Lower leg skin (tissue), 3 donors: ENCODE measurements around the gene ZNF732.

Experiments used
- CTCF ChIP-seq, 3 donors: fragments of 450-650 bp; IDR thresholded peaks; one replicate each; pipeline ENCODE4 v1.5.1; 2016; ENCODE audit warnings: antibody characterized with exemption in 3 of 3, mild to moderate bottlenecking in 3 of 3, moderate library complexity in 2 of 3
- POLR2A ChIP-seq, 2 donors: fragments of 450-650 bp; IDR thresholded peaks; one replicate each; pipeline ENCODE4 v1.6.1; 2016 to 2017; ENCODE audit warnings: antibody characterized with exemption in 2 of 2, mild to moderate bottlenecking in 1 of 2, moderate library complexity in 1 of 2

GRCh38 chr4:242121-242848, 63.0 kb downstream of the ZNF732 start:
- TF ChIP-seq POLR2A (IDR thresholded peaks at IDR 0.05) (no peak), CTCF (IDR thresholded peaks at IDR 0.05) (no peak)
